ENCODE results near the gene PPP2R3B. TPM values are rescaled to one million over a fixed set of nuclear protein-coding genes. Genes with fewer than 3 reads are reported as not detected.
"Not testable (repeated sequence)": the region's sequence is repeated elsewhere in the genome, so short reads cannot be mapped to it uniquely, and the experiment has no call there.

The PPP2R3B gene, protein sequence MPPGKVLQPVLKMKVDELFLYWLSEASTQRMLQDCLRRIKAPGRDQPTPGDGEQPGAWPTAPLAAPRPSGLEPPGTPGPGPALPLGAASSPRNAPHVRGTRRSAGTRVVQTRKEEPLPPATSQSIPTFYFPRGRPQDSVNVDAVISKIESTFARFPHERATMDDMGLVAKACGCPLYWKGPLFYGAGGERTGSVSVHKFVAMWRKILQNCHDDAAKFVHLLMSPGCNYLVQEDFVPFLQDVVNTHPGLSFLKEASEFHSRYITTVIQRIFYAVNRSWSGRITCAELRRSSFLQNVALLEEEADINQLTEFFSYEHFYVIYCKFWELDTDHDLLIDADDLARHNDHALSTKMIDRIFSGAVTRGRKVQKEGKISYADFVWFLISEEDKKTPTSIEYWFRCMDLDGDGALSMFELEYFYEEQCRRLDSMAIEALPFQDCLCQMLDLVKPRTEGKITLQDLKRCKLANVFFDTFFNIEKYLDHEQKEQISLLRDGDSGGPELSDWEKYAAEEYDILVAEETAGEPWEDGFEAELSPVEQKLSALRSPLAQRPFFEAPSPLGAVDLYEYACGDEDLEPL
- 21.2 and 23.6 TPM in 2 replicates for total RNA-seq (2014; rRNA removed)
- 13.6 TPM for polyA plus RNA-seq (2012)

DNA sequence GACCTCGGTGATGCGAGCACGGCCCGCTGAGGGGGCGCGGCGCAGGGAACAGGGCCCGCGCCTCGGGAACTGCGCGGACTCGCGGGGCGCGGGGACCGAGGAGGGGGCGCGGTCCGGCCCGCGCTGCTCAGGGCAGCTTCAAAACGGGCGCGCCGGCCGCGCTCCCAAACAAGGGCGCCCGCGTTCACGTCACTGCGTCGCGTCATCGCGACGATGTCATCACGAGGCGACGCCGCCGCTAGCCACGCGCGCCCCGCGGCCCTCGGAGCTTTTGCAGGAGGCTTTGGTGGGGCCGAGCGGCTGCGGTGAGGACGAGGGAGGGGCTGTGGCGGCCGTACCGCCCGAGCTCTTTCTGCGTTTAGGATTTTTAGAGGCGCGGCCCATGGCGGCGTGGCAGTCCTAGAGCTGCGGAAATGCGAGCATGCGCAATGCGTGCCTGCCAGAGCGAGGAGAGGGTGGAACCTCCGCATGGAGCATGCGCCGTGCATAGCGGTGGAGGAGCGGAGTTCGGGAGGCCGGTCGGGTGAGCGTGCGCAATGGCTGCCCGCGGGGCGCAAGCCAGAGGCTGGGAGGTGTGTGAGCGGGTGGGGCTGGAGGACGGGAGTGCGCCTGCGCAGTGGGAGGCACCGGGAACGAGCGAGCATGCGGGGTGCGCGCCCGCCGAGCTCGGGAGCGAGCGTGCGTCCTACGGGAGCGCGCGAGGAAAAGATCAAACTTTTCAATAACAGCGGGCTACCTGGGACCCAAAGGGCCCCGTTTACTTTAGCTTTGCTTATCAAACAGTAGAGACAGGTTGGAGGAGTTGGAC is at the start of gene PPP2R3B:
Gene PPP2R3B (minus strand): TSS at position 140 of the 808 bp plus-strand sequence. CDS start 216 bp downstream, outside the sequence.
- peak; percentile 96 for DNase-seq (ENCODE audit: low read depth)

DNA sequence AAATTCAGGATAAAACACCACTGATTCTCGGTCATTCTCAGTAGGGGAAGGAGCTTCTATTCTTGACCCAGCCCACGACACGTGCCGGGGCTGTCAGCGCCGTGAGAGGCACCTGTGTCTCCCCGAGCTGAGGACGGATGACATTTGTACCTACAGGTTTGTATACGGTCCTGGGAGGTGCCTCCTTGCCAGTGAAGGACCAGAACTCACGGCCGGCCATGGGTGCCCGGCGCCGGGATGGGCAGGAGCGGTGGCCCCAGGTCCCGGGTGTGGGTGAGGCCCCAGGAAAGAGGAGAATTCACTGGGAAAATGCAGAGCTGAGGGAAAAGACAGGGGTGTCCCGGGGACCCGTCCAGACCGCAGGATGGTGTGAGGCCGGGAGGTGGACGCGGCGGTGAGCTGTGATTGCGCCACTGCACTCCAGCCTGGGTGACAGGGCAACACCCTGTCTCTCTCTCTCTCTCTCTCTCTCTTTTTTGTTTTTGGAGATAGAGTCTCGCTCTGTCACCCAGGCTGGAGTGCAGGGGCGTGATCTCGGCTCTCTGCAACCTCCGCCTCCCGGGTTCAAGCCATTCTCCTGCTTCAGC is 48.9 kb upstream of the PPP2R3B start:
- DNase-seq (ENCODE audit: low read depth), result no peak

DNA sequence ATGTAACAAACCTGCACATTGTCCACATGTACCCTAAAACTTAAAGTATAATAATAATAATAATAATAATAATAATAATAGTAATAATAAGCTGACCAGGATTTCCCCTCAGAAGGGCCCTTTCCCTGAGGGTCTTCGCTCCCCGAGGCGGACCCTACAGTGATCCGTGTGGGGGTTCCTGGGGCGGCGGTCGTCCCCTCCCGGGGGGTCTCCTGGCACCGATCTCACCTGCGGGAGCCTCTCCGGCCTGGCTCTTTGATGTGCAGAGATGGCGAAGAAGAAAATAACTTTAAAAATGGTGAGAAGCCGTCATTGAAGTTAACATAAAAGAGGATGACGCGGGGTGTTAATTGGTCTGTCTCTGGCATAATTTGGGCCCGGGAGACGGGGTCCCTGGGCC is 48.2 kb upstream of the PPP2R3B start:
- DNase-seq (ENCODE audit: low read depth), result no peak

DNA sequence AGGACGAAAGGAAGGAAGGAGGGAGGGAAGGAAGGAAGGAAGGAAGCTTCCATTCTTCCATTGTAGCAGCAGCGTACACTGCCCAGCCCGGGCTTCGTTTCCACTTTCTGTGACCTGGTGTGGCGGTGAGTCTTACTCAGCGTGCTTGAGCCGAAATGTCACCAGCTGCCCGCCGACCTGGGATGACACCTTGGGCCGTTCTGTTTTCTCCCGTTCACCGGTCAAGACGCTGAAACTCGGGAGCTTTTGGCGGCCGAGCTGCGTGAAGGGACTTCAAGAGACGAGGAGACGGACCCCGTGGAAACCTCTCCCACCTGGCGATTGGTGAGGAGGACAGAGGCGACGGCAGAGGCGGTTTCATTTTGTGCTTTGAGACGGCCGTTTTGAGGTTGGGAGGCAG is 47.1 kb upstream of the PPP2R3B start:
- DNase-seq (ENCODE audit: low read depth), result no peak

DNA sequence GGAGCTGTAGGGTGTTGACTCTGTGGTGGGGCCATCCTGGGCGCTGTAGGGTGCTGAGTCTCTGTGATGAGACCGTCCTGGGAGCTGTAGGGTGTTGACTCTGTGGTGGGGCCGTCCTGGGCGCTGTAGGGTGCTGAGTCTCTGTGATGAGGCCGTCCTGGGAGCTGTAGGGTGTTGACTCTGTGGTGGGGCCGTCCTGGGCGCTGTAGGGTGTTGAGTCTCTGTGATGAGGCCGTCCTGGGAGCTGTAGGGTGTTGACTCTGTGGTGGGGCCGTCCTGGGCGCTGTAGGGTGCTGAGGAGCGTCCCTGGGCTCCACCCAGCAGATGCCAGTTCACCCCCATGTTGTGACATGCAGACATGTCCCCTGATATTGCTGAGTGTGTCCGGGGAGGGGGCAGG is 46.0 kb upstream of the PPP2R3B start:
- not testable (repeated sequence) for DNase-seq (ENCODE audit: low read depth)

DNA sequence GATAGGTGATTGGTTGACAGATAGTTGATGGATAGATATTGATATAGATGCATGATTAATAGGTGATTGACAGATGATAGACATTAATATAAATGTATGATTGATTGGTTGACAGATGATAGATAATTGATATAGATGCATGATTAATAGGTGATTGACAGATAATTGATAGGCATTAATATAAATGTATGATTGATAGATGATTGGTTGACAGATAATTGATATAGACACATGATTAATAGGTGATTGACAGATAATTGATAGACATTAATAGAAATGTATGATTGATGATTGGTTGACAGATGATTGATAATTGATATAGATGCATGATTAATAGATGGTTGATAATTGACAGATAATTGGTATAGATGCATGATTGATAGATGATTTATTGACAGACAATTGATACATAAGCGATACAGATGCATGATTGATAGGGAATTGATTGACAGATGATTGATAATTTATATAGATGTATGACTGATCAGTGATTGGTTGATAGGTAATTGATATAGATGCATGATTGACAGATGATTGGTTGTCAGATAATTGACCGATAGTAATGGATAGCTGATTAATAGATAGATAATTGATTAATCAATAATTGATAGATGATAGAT is 44.9 kb upstream of the PPP2R3B start:
- DNase-seq (ENCODE audit: low read depth), result no peak

DNA sequence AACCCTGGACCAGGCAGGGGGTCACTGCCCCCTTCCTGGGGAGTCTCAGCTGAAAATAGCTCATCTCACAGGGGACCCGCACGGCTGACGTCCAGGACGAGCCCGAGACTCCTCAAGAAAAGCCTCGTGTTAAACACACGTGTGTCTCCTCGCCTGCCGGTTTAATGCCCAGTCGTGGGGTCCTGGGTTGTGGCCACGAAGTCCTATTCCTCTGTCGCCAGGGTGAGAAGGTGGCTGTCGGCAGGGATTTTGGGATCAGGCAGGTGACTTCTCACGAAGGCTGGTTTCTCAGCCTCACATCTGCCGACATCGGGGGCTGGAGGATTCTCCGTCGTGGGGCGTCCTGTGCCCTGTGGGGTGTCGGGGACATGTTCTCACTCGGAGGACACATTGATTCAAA is 44.3 kb upstream of the PPP2R3B start:
- DNase-seq (ENCODE audit: low read depth), result no peak

DNA sequence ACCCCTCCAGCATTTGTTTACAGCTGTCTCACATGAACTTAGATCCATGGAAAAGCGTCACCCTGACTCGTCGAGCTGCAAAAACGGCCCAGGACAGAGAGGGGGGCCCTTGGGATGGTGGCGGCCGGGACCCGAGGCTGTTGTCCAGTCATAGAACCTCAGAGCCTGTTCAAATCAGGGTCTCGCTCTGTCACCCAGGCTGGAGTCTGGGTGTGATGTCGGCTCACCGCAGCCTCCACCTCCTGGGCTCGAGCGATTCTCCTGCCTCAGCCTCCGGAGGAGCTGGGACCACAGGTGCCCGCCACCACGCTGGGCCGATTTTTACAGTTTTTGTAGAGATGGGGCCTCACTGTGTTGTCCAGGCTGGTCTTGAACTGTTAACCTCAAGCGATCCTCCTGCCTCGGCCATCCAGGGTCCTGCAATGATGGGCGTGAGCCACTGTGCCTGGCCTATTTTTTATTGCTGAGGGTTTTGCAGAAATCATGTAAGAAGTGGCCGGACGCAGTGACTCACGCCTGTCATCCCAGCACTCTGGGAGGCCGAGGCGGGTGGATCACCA is 42.6 kb upstream of the PPP2R3B start:
- no peak for DNase-seq (ENCODE audit: low read depth)

DNA sequence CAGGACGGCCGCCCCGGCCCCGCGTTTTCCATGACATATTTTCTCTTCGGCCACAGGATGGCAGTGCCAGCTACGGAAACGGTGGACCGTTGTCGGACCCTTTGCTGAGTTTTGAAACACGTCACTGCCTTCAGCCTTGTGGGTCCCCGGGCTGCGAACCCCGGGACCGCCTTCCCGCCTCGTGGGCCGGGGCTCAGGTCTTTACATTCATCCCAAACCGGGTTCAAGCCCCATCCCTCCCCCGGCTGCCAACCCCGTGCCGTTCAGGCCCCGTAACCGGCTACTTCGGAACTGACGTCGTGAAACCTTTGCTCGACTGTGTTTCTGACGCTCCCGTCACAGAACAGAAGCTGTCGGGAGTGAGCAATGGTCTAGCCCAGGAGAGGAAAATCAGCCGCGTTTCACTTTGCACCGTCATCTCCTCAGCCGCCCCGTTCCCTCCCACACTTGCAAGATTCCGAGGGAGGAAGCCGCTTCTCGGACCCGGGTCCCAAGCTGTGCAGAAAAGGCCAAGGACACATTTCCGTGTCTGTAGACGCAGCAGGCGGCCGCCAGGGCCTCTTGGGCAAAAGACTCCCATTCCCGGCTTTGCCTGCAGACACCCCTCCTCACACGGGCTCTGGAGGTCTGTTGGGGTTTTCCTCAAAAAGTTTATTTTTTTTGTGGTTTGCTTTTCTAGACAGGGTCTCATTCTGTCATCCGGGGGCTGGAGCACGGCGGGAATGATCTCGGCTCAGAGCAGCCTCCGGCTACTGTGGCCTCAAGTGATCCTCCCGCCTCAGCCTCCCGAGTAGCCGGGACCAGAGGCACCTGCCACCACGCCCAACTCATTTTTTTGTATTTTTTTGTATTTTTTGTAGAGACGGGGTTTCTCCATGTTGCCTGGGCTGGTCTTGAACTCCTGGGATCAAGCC is 41.4 kb upstream of the PPP2R3B start:
- no peak for DNase-seq (ENCODE audit: low read depth)

DNA sequence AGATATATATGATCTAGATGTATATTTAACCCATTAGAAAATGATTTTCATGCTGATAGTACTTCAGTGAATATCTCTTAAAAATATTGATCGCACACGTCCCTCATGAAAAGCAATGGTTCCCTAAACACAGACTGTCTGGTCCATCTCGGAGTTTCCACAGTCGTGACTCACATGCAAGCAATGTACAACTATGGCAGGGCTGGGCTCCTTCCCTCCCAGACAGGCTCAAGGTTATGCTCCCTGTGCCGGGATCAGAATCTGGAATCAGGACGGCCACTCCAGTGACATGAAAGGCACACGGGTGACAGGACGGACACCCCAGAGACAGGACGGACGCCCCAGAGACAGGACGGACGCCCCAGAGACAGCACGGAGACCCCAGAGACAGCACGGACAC is 40.2 kb upstream of the PPP2R3B start:
- DNase-seq (ENCODE audit: low read depth), result no peak

DNA sequence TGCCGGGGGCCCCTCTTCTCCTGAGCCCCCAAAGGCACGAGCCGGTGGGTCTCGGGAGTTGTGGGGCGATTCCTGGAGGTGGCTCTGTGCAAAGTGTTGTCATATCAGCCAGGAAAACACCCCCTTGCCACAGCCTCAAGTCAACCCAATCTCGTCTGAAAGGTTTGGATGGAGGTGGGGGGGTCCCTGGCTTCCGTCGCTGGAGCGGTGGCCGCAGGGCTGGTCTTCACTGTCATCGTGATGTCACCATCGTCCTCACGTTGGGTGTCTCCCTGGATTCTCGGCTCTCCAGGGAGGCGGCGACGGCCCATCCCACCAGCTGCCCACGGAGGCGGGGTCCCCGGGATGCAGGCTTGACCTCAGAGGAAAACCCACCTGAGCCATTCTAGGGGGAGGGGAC is 38.3 kb upstream of the PPP2R3B start:
- no peak for DNase-seq (ENCODE audit: low read depth)

DNA sequence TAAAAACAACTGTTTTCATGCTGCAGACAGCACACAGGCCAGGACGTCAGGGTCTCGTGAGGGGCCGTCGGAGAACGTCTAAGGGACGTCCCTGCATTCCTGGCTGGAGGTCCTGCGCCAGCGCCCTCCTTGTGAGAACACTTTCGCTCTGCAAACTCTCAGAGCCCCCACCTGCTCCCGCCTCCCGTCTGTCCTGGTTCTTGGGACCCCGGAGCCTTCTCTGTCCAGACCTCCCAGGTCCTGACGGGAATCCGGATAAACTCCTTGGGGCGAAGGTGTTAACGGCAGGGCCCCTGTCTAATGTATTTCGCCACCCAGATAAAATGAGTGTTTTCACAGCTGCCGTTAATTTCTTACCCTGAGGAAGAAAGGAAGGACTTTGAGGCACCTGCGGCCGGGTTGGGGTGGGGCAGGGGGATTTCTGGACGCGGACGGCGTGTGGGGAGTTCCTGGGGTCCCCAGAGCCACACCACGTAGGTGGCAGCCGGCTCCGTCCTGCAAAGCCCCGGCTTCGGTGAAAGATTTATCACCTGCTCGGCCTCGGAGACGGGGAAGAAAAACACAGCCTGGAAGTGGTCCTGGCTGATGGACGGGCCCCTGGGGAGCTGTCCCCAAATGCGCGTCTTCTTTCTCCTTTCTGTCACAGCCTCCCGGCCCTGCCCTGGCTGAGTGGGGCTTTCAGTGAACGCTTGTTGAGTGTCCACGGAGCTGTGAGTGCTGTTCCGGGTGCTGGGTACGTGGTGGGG is 35.1 kb upstream of the PPP2R3B start:
- DNase-seq (ENCODE audit: low read depth), result no peak

DNA sequence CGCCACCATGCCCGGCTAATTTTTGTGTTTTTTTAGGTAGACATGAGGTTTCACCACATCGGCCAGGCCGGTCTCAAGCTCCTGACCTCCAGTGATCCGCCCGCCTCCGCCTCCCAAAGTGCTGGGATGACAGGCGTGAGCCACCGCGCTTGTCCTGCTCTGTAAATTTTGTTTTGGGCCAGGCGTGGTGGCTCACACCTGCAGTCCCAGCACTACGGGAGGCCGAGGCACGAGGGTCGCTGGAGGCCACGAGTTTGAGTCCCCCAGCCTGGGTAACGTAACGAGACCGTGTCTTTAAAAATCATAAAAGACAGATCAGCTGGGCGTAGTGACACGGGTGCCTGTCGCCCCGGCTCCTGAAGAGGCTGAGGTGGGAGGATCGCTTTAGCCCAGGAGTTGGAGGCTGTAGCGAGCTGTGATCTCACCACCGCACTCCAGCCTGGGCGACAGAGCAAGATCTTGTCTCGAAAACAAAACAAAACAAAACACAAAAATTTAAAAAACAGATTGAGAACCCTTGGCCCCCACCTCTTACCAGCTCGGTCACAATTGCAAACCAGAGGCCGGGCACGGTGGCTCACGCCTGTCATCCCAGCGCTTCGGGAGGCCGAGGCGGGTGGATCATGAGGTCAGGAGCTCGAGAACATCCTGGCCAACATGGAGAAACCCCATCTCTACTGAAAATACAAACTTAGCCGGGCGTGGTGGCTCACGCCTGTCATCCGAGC is 34.0 kb upstream of the PPP2R3B start:
- no peak for DNase-seq (ENCODE audit: low read depth)

DNA sequence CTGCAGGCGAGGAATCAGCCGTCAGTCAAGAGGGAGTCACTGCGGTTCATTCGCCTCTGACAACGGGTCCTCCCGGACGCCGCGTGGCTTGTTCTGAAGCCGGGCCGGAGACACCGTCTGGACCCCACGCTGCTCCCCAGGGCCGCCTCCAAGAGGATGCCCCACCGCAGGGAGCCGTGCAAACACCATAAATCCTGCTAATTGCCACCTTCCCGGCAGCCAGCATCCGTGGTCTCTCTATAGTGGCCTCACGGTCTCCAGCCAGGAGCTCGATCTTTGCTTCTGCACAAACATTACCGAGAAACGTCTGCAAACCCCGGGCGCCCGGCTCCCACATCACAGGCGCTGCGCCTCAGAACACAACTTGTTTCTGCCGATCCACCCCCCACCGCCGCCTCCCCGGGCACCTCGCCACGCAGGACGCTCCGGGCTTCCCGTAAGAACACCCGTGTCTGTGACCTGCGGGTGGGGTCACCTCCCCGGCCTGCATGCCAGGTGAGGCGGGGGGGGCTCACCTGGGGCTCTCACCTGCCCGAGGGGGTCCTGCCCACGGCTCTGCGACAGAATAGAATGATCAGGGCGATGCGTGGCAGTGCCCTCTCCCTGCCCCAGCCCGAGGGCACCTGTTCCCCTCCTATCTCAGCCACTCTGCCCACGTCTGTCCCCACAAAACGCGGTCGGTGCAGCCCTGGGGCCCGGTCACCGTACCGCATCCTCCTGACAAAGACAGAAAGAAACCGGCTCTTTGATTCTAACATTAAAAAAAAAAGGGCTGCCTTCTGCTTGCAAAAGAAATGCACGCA is 32.4 kb upstream of the PPP2R3B start:
- DNase-seq (ENCODE audit: low read depth), result no peak

DNA sequence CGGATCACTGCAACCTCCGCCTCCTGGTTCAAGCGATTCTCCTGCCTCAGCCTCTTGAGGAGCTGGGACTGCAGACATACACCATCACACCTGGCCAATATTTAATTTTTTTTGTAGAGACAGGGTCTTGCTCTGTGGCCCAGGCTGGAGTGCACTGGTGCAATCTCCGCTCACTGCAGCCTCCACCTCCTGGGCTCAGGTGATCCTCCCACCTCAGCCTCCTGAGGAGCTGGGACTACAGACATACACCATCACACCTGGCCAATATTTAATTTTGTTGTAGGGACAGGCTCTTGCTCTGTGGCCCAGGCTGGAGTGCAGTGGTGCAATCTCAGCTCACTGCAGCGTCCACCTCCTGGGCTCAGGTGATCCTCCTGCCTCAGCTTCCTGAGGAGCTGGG is 28.8 kb upstream of the PPP2R3B start:
- not testable (repeated sequence) for DNase-seq (ENCODE audit: low read depth)

DNA sequence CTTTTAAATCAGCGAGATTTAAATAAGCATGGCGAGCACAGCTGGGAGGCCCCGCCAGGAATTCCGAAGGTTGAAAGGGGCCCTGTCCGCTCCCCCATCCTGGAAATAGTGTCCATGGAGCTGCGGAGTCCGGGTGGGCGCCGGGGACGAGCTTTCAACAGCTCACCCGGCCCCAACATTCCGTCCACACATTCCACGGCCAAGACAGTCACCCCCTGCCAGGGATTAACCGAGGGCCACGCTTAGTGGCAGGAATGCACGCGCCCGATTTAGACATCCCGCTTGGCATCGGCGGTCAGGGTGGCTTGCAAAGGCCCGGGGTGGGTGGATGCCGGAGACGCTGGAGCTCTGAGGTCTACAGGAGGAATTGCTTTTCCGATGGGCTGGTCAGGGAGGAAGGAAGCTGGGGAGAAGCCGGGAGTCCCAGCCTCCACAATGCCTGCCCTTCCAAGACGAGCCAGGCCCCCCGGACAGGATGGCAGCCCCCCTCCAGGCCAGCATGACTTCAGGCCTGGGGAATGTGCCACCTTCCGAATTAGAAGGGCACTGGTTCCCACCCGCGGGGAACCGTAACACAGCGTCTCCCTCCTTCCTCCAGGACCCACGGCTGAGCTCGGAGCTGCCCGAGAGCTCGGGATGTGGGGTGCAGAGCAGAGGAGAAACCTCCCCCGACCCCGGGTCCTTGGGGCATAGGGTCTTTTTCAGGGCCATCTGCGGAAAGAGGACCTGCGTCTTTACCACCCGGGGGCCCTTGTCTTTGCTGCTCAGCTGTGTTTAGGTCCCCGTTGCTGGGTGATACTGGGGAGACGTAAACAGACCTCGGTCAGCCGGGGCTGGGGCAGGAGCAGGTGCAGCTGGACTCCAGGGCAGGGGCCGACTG is 26.9 kb upstream of the PPP2R3B start:
- DNase-seq (ENCODE audit: low read depth), result peak; percentile 41

DNA sequence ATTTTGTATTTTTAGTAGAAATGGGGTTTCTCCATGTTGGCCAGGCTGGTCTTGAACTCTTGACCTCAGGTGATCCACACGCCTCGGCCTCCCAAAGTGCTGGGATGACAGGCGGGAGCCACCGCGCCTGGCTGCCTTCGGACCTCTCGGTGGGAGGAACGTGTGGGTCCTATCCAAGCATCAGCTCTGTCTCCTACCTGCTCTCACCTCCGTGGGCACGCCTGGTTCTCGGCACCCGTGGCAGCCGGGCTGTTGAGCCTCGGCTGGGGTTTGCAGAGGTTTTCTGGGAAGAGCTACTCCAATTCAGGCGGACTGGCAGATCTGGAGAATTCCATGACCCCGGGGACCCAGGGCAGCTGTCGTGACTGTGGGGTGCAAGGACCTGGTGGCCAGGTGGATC is 23.6 kb upstream of the PPP2R3B start:
- no peak for DNase-seq (ENCODE audit: low read depth)
